CD14-positive monocyte (primary cell): ENCODE measurements around the gene NAXD. TPM values are rescaled to one million over a fixed set of nuclear protein-coding genes. Genes with fewer than 3 reads are reported as not detected.
A peak's percentile ranks its signal among the peaks of the same experiment; 100 is the strongest.
"Not testable (repeated sequence)": the region's sequence is repeated elsewhere in the genome, so short reads cannot be mapped to it uniquely, and the experiment has no call there.

Experiments used
- DNase-seq, 3 donors: peaks; one replicate each; pipeline ENCODE4 v3.0.0-alpha.2; 2011 to 2022
- H2AFZ ChIP-seq: 2 replicates; pipeline ENCODE4 v1.6.0; 2012; ENCODE audit warnings: mild to moderate bottlenecking, low read depth, low read length, inconsistent platforms; ENCODE audit not compliant: insufficient read depth, poor library complexity, severe bottlenecking
- H3K27ac ChIP-seq, 2 donors: 1 replicate in 1 of 2; 2 replicates in 1 of 2; pipeline ENCODE4 v1.5.1; 2012 to 2013; ENCODE audit warnings: low read length in 2 of 2, control low read depth in 1 of 2, inconsistent platforms in 1 of 2, low read depth in 1 of 2, mild to moderate bottlenecking in 1 of 2
- H3K27me3 ChIP-seq, 2 donors: one replicate each; pipeline versions ENCODE4 v1.6.0 to v1.6.1; 2011 to 2013; ENCODE audit warnings: low read length in 2 of 2; ENCODE audit not compliant: control insufficient read depth in 2 of 2, insufficient read depth in 2 of 2
- H3K36me3 ChIP-seq, 2 donors: replicated peaks in 1 of 2; 1 replicate in 1 of 2; 2 replicates in 1 of 2; pipeline versions ENCODE4 v1.5.1 to v1.6.1; 2012 to 2013; ENCODE audit warnings: low read length in 2 of 2, control low read depth in 1 of 2, inconsistent platforms in 1 of 2, mild to moderate bottlenecking in 1 of 2; ENCODE audit not compliant: insufficient read depth in 2 of 2, control insufficient read depth in 1 of 2
- H3K4me1 ChIP-seq, 2 donors: 1 replicate in 1 of 2; 2 replicates in 1 of 2; pipeline versions ENCODE4 v1.5.1 to v1.6.1; 2012 to 2013; ENCODE audit warnings: low read length in 2 of 2, control low read depth in 1 of 2, inconsistent platforms in 1 of 2, mild to moderate bottlenecking in 1 of 2, moderate library complexity in 1 of 2; ENCODE audit not compliant: insufficient read depth in 2 of 2, control insufficient read depth in 1 of 2
- H3K4me2 ChIP-seq: replicated peaks from 2 replicates; pipeline ENCODE3; 2012; ENCODE audit warnings: low read length, moderate library complexity, mild to moderate bottlenecking; ENCODE audit not compliant: poor library complexity, severe bottlenecking; ENCODE audit errors: extremely low read depth
- H3K4me3 ChIP-seq, 3 experiments: fragments of 200-600 bp in 1 of 3; sonication (generic) in 1 of 3; replicated peaks in 1 of 3; 1 replicate in 2 of 3; 2 replicates in 1 of 3; pipeline ENCODE4 v1.5.1; 2011 to 2013; ENCODE audit warnings: low read length in 3 of 3, mild to moderate bottlenecking in 3 of 3, control low read depth in 2 of 3, low read depth in 2 of 3, inconsistent platforms in 1 of 3, moderate library complexity in 1 of 3
- H3K79me2 ChIP-seq: 2 replicates; pipeline ENCODE4 v1.6.0; 2012; ENCODE audit warnings: mild to moderate bottlenecking, control low read depth, inconsistent platforms, low read length, moderate library complexity; ENCODE audit not compliant: insufficient read depth
- H3K9ac ChIP-seq: 2 replicates; pipeline ENCODE4 v1.6.0; 2017; ENCODE audit warnings: low read length, mild to moderate bottlenecking; ENCODE audit not compliant: insufficient read depth, poor library complexity, severe bottlenecking
- H3K9me3 ChIP-seq, 2 donors: replicated peaks in 1 of 2; 1 replicate in 1 of 2; 2 replicates in 1 of 2; pipeline versions ENCODE4 v1.5.1 to v1.6.1; 2012 to 2013; ENCODE audit warnings: low read length in 2 of 2, control low read depth in 1 of 2; ENCODE audit not compliant: control insufficient read depth in 1 of 2, insufficient read depth in 1 of 2
- H4K20me1 ChIP-seq: 2 replicates; pipeline ENCODE4 v1.6.0; 2012; ENCODE audit warnings: mild to moderate bottlenecking, low read length, control low read depth, moderate library complexity; ENCODE audit not compliant: insufficient read depth
- H3K27ac Mint-ChIP-seq, 7 donors: one replicate each; pipeline ENCODE4 v1.8.0; 2020; ENCODE audit warnings: mild to moderate bottlenecking in 7 of 7, mixed read lengths in 7 of 7, moderate library complexity in 6 of 7, inconsistent platforms in 2 of 7
- H3K27me3 Mint-ChIP-seq, 3 donors: one replicate each; pipeline ENCODE4 v1.8.0; 2021 to 2022; ENCODE audit warnings: low read depth in 3 of 3, mild to moderate bottlenecking in 3 of 3, mixed read lengths in 3 of 3, moderate library complexity in 3 of 3, inconsistent platforms in 1 of 3
- H3K36me3 Mint-ChIP-seq, 2 donors: one replicate each; pipeline ENCODE4 v1.8.0; 2020; ENCODE audit warnings: mixed read lengths in 2 of 2, inconsistent platforms in 1 of 2, mild to moderate bottlenecking in 1 of 2
- H3K4me1 Mint-ChIP-seq: one replicate; pipeline ENCODE4 v1.8.0; 2020; ENCODE audit warnings: mild to moderate bottlenecking, mixed read lengths
- H3K4me3 Mint-ChIP-seq, 2 donors: one replicate each; pipeline ENCODE4 v1.8.0; 2020; ENCODE audit warnings: mild to moderate bottlenecking in 2 of 2, mixed read lengths in 2 of 2, moderate library complexity in 1 of 2
- H3K9me3 Mint-ChIP-seq, 7 donors: one replicate each; pipeline ENCODE4 v1.8.0; 2020 to 2022; ENCODE audit warnings: mixed read lengths in 7 of 7, mild to moderate bottlenecking in 6 of 7, moderate library complexity in 6 of 7, inconsistent platforms in 2 of 7
- CTCF ChIP-seq: fragments of 200-600 bp; IDR thresholded peaks from one replicate; pipeline ENCODE4 v1.8.0; 2022; ENCODE audit warnings: antibody characterized with exemption, mild to moderate bottlenecking
- WGBS: methylation state at CpG from one replicate; pipeline ENCODE4 v1.1.5; 2013; ENCODE audit warnings: missing lambda C conversion rate; ENCODE audit not compliant: insufficient coverage; 5-methylcytosine and 5-hydroxymethylcytosine counted together
- intact Hi-C, 2 donors: fragments of 100-400 bp; cut with micrococcal nuclease; formaldehyde crosslinking; loops; one replicate each; pipeline versions ENCODE4 v1.15.0 to v1.15.1; 2023
- polyA plus RNA-seq, 3 donors: library from polyadenylated mRNA; depleted of rRNA in 1 of 3; unstranded in 2 of 3; stranded (reverse) in 1 of 3; fragments of 300-500 nt in 2 of 3; fragments of >200 nt in 1 of 3; fragmentation: Illumina TruSeq in 2 of 3; gene quantifications; 1 replicate in 2 of 3; 2 replicates in 1 of 3; pipeline ENCODE4 v1.2.3, GENCODE V29; 2012 to 2021

Gene NAXD
- polyA plus RNA-seq, 3 donors, result 7.4 to 22.8 (median 8.5) TPM

- H3K36me3 Mint-ChIP-seq, result peaks cover 46 to 62% of the 10 kb centered on the region in 2 donors
- Histone ChIP-seq H3K9ac (no peak overlapping the region), H3K4me1 (peaks cover 48 to 55% of the 10 kb centered on the region in 2 donors), H3K4me3 (peak overlapping the region in 1 of 3 experiments; percentile 64), H3K36me3 (peaks cover 35 to 43% of the 10 kb centered on the region in 2 donors), H3K79me2 (peaks cover 92% of the 10 kb centered on the region), H3K27ac (peak overlapping the region; percentile 89 to 92), H3K9me3 (no peaks in the 10 kb centered on the region), H3K4me2 (peak overlapping the region; percentile 73), H4K20me1 (peaks cover 17% of the 10 kb centered on the region), H2AFZ (no peak overlapping the region), H3K27me3 (no peaks in the 10 kb centered on the region)
- intact Hi-C loops, result loop anchor here (5.0 kb wide), 1 partner anchor 55 kb away; the partner anchor contains the start of gene ING1 (in 2 of the 2)
- 91% methylated on average over 4 of the region's 7 CpGs for WGBS
- TF ChIP-seq CTCF, result no peak
- peak overlapping the region; percentile 89 to 96 (median 95) for H3K27ac Mint-ChIP-seq
- H3K4me1 Mint-ChIP-seq, result peaks cover 62% of the 10 kb centered on the region
- peak overlapping the region in 1 of 2 donors; percentile 72 for H3K4me3 Mint-ChIP-seq
- H3K9me3 Mint-ChIP-seq, result peaks cover 0 to 4% (median 0%) of the 10 kb centered on the region in 7 donors
- H3K27me3 Mint-ChIP-seq, result no peaks in the 10 kb centered on the region
- DNase-seq, result no peak
These were observed 41.9 kb downstream of the NAXD start for GRCh38 chr13:110657196-110657595.

DNA sequence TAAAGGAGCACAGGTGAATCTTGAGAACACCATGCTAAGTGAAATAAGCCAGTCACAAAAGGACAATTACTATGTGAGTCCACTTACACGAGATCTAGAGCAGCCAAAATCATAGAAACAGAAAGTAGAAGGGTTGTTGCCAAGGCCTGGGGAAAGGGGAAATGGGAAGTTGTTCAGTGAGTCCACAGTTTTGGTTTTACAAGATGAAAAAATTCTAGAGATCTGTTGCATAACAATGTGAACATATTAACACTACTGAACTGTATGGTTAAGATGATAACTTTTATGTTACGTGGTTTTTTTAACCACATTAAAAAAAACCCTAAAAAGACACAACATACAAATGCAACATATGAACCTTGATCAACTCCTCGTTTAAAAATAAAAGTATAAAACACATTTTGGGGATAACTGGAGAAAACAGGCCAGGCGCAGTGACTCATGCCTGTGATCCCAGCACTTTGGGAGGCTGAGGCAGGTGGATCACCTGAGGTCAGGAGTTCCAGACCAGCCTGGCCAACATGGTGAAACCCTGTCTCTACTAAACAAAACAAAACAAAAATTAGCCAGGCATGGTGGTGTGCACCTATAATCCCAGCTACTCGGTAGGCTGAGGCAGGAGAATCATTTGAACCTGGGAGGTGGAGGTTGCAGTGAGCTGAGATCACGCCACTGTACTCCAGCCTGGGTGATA lies 43.0 kb downstream of the NAXD start:
- H2AFZ ChIP-seq, result peak overlapping the region; percentile 25
- not testable (repeated sequence) for H3K27me3 ChIP-seq, H3K9me3 ChIP-seq, H3K9ac ChIP-seq, H3K27me3 Mint-ChIP-seq, H3K9me3 Mint-ChIP-seq, H4K20me1 ChIP-seq
- H3K79me2 ChIP-seq, result peaks cover 92% of the 10 kb centered on the region
- peak overlapping the region; percentile 8 to 64 (median 20) for H3K4me3 ChIP-seq
- Mint-ChIP-seq H3K4me1 (peaks cover 71% of the 10 kb centered on the region), H3K27ac (peak overlapping the region; percentile 89 to 96 (median 95)), H3K4me3 (peak overlapping the region; percentile 50 to 76), H3K36me3 (peaks cover 49 to 65% of the 10 kb centered on the region in 2 donors)
- peak overlapping the region; percentile 89 to 92 for H3K27ac ChIP-seq
- intact Hi-C loops, result loop anchor here (5.0 kb wide), 1 partner anchor 54 kb away; the partner anchor contains the start of gene ING1 (in 2 of the 2)
- H3K36me3 ChIP-seq, result peaks cover 37 to 43% of the 10 kb centered on the region in 2 donors
- WGBS, result no CpG with 5 or more reads among the region's 6 CpGs
- H3K4me2 ChIP-seq, result peak overlapping the region; percentile 73
- H3K4me1 ChIP-seq, result peaks cover 60 to 66% of the 10 kb centered on the region in 2 donors
- peak; percentile 83 to 90 (median 89) for DNase-seq
